ENCODE data around the gene HOXA2.

- TF ChIP-seq CTCF (conservative IDR thresholded peaks at IDR 0.05; ENCODE audit: low read depth, low read length), result no peak
- TF ChIP-seq EZH2 (IDR thresholded peaks at IDR 0.05; ENCODE audit: borderline replicate concordance, low read depth, low read length, poor library complexity, severe bottlenecking), result no peak
Observed at GRCh38 chr7:27064159-27064558, 38.3 kb downstream of the HOXA2 start.
